ENCODE data around the gene P3H4.
"Not testable (repeated sequence)": the region's sequence is repeated elsewhere in the genome, so short reads cannot be mapped to it uniquely, and the experiment has no call there.

P3H4 gene

GRCh38 chr17:41837761-41838538 is 26.2 kb upstream of the P3H4 start, which contains the start of gene KLHL10:
KLHL10 (plus strand) TSS chr17:41837825; CDS start chr17:41837933, 108 bp downstream.
- DNase-seq (ENCODE audit: insufficient read length, low spot score): no peak
- FAIRE-seq: no peak
- TF ChIP-seq CTCF (IDR thresholded peaks at IDR 0.05; ENCODE audit: insufficient read depth, missing control alignments): no peak

DNA sequence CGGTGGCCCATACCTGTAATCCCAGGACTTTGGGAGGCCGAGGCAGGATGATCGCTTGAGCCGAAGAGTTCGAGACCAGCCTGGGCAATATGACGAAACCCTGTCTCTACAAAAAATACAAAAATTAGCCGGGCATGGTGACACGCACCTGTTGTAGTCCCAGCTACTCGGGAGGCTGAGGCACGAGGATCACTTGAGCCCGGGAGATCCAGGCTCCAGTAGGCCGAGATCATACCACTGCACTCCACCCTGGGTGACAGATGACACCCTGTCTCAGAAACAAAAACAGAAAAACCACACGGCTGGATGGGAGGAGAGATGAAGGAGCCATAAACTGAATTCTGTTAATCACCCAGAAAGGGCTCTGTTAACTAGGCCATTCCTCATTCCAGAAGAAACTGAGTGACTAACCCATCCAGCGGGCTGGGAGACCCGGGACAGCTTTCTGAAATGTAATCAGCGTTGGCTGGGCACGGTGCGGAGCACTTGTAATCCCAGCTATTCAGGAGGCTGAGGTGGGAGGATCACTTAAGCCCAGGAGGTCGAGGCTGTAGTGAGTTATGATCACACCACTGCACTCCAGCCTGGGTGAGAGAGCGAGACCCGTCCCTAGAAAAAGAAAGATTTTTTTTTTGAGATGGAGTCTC is 24.9 kb upstream of the P3H4 start:
- FAIRE-seq (no peak), DNase-seq (ENCODE audit: insufficient read length, low spot score) (no peak)
- TF ChIP-seq CTCF (IDR thresholded peaks at IDR 0.05; ENCODE audit: insufficient read depth, missing control alignments): no peak

- FAIRE-seq (no peak), DNase-seq (ENCODE audit: insufficient read length, low spot score) (peak; percentile 87)
- no peak for TF ChIP-seq CTCF (IDR thresholded peaks at IDR 0.05; ENCODE audit: insufficient read depth, missing control alignments)
These were observed 24.2 kb upstream of the P3H4 start, which contains the start of gene NT5C3B for GRCh38 chr17:41835800-41836549. NT5C3B (minus strand) TSS chr17:41836232; CDS start chr17:41836193, 39 bp downstream.

- peak; percentile 55 for DNase-seq (ENCODE audit: insufficient read length, low spot score)
- TF ChIP-seq CTCF (IDR thresholded peaks at IDR 0.05; ENCODE audit: insufficient read depth, missing control alignments): no peak
- no peak for FAIRE-seq
These were observed 23.6 kb upstream of the P3H4 start for GRCh38 chr17:41835214-41835799.

DNA sequence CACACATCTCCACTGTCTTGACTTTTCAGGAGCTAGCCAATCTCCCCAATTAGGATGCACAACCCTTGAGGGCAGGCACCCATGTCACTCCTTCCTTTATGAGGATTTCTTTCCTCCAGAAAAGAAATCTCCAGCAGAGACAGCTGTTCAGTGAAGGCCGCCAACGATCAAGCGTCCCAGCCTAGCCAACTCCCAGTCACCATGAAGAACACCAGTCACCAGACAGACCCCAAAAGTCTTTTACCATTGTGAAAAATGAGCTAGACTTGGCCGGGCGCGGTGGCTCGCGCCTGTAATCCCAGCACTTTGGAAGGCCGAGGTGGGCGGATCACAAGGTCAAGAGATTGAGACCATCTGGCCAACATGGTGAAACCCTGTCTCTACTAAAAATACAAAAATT is 18.2 kb upstream of the P3H4 start:
- not testable (repeated sequence) for DNase-seq (ENCODE audit: insufficient read length, low spot score); FAIRE-seq

DNA sequence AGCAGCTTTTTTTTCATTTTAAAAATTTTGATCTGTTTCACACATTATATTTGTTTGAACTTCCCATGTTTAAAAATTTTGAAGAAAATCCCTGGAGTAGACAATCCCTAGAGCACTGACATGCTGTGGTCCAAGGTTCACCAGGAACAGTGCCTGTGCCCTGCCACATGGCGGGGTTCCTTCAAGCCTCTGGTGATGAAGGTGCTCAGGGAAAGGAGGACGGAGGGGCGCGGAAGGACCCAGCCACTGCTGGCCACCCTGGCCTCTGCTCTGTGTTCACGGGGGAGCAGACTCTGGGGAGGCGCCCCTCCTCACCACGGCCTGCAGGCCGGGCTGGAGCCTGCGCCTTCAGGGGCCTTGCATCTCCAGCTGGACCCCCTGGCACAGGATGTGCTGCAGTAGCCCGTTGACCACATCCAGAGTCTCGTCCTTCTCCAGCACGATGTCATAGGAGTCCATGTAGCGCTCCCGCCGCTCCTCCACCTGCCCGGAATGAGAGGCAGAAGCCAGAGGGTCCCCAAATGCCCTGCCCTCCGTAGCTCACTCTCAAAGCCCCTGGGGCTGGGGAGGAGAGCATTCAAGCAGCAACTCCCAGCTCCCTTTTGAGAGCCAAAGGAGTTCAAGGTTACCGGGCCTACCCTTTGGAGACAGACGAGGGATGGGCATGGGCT is 13.6 kb upstream of the P3H4 start:
- DNase-seq (ENCODE audit: insufficient read length, low spot score) (no peak), FAIRE-seq (no peak)
- TF ChIP-seq CTCF (IDR thresholded peaks at IDR 0.05; ENCODE audit: insufficient read depth, missing control alignments): no peak

GRCh38 chr17:41824086-41824485 is 12.3 kb upstream of the P3H4 start:
- no peak for TF ChIP-seq CTCF (IDR thresholded peaks at IDR 0.05; ENCODE audit: insufficient read depth, missing control alignments)
- FAIRE-seq: no peak
- no peak for DNase-seq (ENCODE audit: insufficient read length, low spot score)

Data from D721Med (cell line).